GM12864 (cell line): ENCODE results near the gene SEC62.

Source experiments
- DNase-seq: peaks from one replicate; pipeline ENCODE4 v3.0.0-alpha.2; 2011; ENCODE audit warnings: low read depth
- H3K4me3 ChIP-seq: 2 replicates; pipeline ENCODE4 v1.5.1; 2011; ENCODE audit warnings: mild to moderate bottlenecking, low read depth, low read length, control low read depth
- CTCF ChIP-seq: IDR thresholded peaks from 2 replicates; pipeline ENCODE4 v1.5.1; 2011; ENCODE audit warnings: low read depth, mild to moderate bottlenecking, moderate library complexity, low read length, control low read depth, inconsistent platforms; ENCODE audit errors: missing control alignments

SEC62 gene

GRCh38 chr3:170027233-170028102, 60.9 kb downstream of the SEC62 start:
- no peak for DNase-seq
- no peak overlapping the region for H3K4me3 ChIP-seq
- no peak for TF ChIP-seq CTCF

- TF ChIP-seq CTCF = no peak
- H3K4me3 ChIP-seq = no peak overlapping the region
- DNase-seq = no peak
These were observed 66.9 kb downstream of the SEC62 start for GRCh38 chr3:170033489-170033888.

GRCh38 chr3:170037463-170038433, 71.1 kb downstream of the SEC62 start, which contains the start of gene GPR160:
Gene GPR160 (plus strand): TSS chr3:170037995. CDS start chr3:170083973, 45,978 bp downstream.
- peak; percentile 90 for TF ChIP-seq CTCF
- peak within 1 kb of the TSS; percentile 99 for H3K4me3 ChIP-seq
- no peak for DNase-seq

- peak overlapping the region; percentile 99 for H3K4me3 ChIP-seq
- TF ChIP-seq CTCF = peak; percentile 37
- no peak for DNase-seq
These were observed 72.0 kb downstream of the SEC62 start for GRCh38 chr3:170038434-170039110.

- TF ChIP-seq CTCF = no peak
- DNase-seq = no peak
- peak overlapping the region; percentile 99 for H3K4me3 ChIP-seq
These were observed 73.8 kb downstream of the SEC62 start for GRCh38 chr3:170040418-170040817.

- TF ChIP-seq CTCF = no peak
- H3K4me3 ChIP-seq = peak overlapping the region; percentile 40
- no peak for DNase-seq
These were observed 76.9 kb downstream of the SEC62 start for GRCh38 chr3:170043506-170043905.
